Stimulated activated CD8-positive, alpha-beta memory T cell treated with anti-CD3 and anti-CD28 coated beads, Interleukin-15, amount 100 ng/mL, for 48 hours (primary cell): ENCODE data around the gene IL10RB.
A peak's percentile ranks its signal among the peaks of the same experiment; 100 is the strongest.
"Not testable (repeated sequence)": the region's sequence is repeated elsewhere in the genome, so short reads cannot be mapped to it uniquely, and the experiment has no call there.

Experiments used
- DNase-seq, 2 donors: peaks; one replicate each; pipeline ENCODE4 v3.0.0-alpha.2; 2020; ENCODE audit warnings: low read depth in 2 of 2

The IL10RB gene

GRCh38 chr21:33266050-33266788 lies at the start of gene IL10RB:
Gene IL10RB (plus strand): TSS chr21:33266367. CDS start chr21:33266466, 99 bp downstream.
- peak; percentile 60 to 68 for DNase-seq

- DNase-seq = no peak
Measured at GRCh38 chr21:33217138-33217520, 49.0 kb upstream of the IL10RB start.

GRCh38 chr21:33219300-33219699 lies 46.9 kb upstream of the IL10RB start:
- no peak for DNase-seq

GRCh38 chr21:33219954-33220353 lies 46.2 kb upstream of the IL10RB start:
- no peak for DNase-seq

GRCh38 chr21:33225376-33225775 lies 40.8 kb upstream of the IL10RB start:
- DNase-seq = not testable (repeated sequence)

GRCh38 chr21:33228455-33228854 lies 37.7 kb upstream of the IL10RB start:
- no peak for DNase-seq

- no peak for DNase-seq
Measured at GRCh38 chr21:33229099-33229783, 36.9 kb upstream of the IL10RB start.

GRCh38 chr21:33229784-33230544 lies 36.2 kb upstream of the IL10RB start, which contains the start of gene IFNAR2:
Gene IFNAR2 (plus strand): TSS chr21:33229938. CDS start chr21:33241923, 11,985 bp downstream.
- DNase-seq = peak; percentile 53 to 63

GRCh38 chr21:33230545-33231324 lies 35.4 kb upstream of the IL10RB start:
- peak in 1 of 2 donors; percentile 20 for DNase-seq

GRCh38 chr21:33231526-33231925 lies 34.6 kb upstream of the IL10RB start:
- peak; percentile 37 to 48 for DNase-seq

- DNase-seq = no peak
Measured at GRCh38 chr21:33232291-33233034, 33.7 kb upstream of the IL10RB start.

- DNase-seq = no peak
Measured at GRCh38 chr21:33234635-33235520, 31.3 kb upstream of the IL10RB start.

- DNase-seq = no peak
Measured at GRCh38 chr21:33236013-33236686, 30.0 kb upstream of the IL10RB start.

GRCh38 chr21:33236766-33237165 lies 29.4 kb upstream of the IL10RB start:
- DNase-seq = no peak

GRCh38 chr21:33237486-33237885 lies 28.7 kb upstream of the IL10RB start:
- DNase-seq = no peak

- no peak for DNase-seq
Measured at GRCh38 chr21:33238146-33238545, 28.0 kb upstream of the IL10RB start.

- no peak for DNase-seq
Measured at GRCh38 chr21:33238565-33239255, 27.5 kb upstream of the IL10RB start.

- not testable (repeated sequence) for DNase-seq
Measured at GRCh38 chr21:33239559-33240127, 26.5 kb upstream of the IL10RB start.
